NB4 (cell line): ENCODE measurements around the gene FBL.

Experiments
- CTCF ChIP-seq: IDR thresholded peaks from one replicate; pipeline ENCODE4 v1.5.1; 2012; ENCODE audit warnings: low read depth, low read length
- MAX ChIP-seq: IDR thresholded peaks from 2 replicates; pipeline ENCODE4 v1.6.1; 2011; ENCODE audit warnings: low read depth, low read length

GRCh38 chr19:39842693-39843435 lies 3.3 kb downstream of the FBL start:
- TF ChIP-seq CTCF (no peak), MAX (no peak)
